Measurements from ENCODE around the gene ABO.
"Not testable (repeated sequence)": the region's sequence is repeated elsewhere in the genome, so short reads cannot be mapped to it uniquely, and the experiment has no call there.

GRCh38 chr9:133269136-133269535, 5.9 kb downstream of the ABO start:
- TF ChIP-seq POLR2A (IDR thresholded peaks at IDR 0.05; ENCODE audit: low read depth, low read length); TAF1 (IDR thresholded peaks at IDR 0.05; ENCODE audit: borderline replicate concordance, low read depth, low read length); POLR2AphosphoS5 (IDR thresholded peaks at IDR 0.05; ENCODE audit: low read depth, low read length): not testable (repeated sequence)
